Activated T-helper 1 cell treated with Interleukin-2 at 50 U/mL for 16 hours (primary cell): ENCODE results near the gene PDE9A.
"Not testable (repeated sequence)": the region's sequence is repeated elsewhere in the genome, so short reads cannot be mapped to it uniquely, and the experiment has no call there.

Source experiments
- DNase-seq: peaks from one replicate; pipeline ENCODE4 v3.0.0-alpha.2; 2020; ENCODE audit warnings: low read depth

The PDE9A gene

DNA sequence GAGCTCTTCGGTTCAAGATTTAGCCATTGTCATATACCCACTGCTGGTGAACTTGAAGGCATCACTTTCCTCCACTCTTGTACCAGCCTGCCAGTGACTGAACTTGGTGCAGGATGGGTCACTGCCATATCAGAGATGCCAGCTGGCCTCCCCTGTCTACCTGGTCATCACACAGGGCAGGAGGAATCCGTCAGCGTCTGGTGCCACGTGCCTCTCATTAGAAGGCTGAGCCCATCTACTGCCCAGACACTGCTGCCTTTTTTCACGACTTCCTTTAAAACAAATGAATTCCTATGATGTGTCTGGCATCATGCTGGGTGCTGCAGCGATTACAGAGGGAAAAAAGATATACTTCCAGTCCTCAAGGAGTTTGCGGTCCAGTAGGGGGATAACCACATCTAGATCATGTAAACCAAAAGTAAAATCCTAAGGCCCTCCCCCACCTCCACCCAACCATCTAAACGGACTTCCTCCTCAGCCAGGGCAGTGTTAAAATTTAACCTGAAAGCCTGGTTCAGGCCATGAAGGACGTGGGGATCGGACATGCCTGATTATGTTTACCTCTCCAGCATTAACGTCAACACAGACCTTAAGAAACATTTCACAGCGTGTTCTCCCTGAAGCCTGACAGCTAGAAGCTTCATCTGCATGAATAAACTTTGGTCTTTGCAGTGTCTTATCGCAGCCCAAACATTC is 29.2 kb upstream of the PDE9A start:
- DNase-seq = no peak

DNA sequence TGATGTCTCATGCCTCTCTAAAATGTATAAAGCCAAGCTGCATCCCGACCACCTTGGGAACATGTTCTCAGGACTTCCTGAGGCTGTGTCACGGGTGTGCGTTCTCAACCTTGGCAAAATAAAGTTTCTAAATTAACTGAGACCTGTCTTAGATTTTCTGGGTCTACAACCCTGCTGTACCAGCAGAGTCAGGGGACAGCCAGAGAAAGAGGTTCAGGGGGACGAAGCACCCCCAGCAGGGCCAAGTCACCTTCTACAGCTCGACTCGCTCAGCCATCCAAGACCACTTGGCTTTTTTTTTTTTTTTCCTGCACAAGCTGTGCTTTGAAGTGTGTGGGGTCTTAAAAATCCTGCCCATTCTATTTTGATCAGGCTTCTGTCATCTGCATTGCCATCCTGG is 28.5 kb upstream of the PDE9A start:
- DNase-seq = no peak

DNA sequence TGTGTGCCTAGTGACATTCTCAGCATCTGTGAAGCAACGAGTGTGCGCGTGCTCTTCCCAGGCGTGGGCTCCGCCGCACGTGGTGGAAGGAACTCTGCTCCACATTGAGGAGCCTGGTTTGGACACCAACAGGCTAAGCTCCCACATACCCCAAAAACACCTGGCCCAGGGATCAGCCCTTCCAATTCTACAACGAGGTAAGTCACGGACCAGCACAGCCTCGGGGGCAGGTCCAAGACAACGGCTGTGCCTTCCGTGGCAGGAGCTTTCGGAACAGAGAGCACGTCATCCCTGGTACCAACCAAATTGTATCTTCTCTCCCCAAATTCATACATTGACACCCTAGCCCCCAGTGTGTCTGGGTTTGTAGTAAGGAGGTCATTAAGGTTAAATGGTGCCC is 27.2 kb upstream of the PDE9A start:
- DNase-seq = no peak

DNA sequence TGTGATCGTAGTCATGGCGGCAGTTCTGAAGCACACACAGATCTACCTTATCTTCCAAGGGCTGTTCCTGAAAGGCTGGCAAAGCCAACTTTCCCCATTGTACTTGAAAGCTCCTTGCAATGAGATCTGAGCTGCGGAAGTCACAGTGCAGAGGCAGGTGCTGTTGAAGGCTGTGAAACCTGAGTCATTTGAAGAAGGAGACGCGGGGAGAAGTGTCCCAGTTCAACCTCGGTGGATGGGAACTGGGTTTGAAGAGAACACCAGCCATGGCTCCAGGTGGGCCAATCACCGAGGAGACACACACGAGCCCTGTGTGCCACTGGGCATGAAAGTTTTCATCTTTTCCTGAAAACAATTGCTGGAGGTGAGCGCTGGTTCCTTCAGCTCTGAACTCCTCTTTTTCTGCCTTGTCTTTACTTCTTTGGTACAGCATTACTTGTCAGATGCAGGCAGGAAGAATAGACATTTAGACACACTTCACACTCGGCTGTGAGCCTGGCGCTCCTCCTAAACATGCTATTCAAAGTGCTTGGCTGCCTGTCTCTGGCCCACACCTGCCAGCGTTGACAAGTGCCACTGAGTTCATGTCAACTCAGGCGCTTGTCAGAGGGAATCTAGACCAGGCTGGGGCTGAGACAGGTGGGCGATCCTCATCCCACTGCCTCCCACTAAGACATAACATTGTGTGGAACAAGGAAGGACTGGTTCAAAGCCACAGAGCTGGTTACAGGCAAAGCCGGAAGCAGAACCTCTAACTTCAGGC is 25.7 kb upstream of the PDE9A start:
- DNase-seq = no peak

DNA sequence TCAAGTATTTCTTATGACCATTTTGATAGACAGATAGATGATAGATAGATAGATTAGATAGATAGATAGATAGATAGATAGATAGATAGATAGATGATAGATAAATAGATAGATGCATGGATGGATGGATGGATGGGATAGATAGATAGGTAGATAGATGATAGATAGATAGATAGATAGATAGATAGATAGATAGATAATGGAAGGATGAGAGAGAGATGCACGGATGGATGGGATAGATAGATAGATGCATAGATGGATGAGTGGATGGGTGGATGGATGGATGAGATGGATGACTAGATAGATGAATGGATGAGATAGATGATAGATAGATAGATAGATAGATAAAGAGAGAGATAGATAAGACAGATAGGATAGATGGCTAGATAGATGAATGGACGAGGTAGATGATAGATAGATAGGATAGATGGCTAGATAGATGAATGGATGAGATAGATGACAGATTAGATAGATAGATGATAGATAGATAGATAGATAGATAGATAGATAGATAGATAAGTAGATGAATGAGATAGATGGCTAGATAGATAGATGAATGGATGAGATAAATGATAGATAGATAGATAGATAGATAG is 24.9 kb upstream of the PDE9A start:
- DNase-seq = not testable (repeated sequence)

DNA sequence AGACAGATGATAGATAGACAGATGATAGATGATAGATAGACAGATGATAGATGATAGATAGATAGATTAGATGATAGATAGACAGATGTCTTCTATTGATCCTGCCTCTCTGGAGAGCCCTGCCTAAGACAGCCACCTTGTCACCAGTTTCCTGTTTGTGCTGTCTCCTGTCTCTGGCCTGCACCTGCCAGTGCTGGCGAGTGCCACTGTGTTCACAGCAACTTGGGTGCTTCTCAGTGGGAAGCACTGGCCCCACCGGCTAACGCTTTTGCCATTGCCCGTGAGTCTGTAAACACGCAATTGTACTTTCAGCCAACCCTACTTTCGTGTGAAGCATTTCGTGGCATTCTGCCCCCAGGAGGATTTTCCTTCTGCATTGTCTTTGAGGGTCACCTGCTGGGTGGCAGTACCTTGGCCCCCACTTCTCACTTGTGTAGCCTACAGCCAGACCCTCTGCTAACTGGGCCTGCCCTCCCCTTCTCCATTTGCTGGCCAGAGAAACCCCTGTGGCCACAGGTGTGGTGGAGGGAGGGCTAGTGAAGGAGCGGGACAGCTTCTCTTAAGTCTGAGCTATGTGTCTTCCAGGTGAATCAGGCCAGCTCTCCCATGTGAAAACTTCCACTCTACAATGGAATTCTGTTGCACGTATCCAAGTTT is 23.4 kb upstream of the PDE9A start:
- no peak for DNase-seq

DNA sequence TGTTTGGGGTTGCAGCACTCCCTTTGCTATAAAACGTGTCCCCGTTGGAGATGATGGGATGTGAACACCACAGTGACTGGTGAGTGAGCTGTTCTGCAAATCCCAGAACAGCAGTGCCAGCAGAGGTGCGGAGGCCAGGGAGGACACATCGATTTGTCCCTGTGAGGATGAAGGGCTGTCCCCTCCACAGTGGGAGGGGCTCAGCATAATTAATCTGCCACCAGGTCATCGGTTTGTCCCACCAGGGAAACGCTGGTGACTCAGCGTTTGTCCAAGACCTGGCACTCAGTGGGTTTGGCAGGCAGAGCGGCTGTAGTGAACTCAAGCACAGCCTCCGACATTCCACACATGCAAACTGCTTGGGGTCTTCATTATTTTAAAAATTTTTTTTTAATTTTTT is 22.8 kb upstream of the PDE9A start:
- no peak for DNase-seq

DNA sequence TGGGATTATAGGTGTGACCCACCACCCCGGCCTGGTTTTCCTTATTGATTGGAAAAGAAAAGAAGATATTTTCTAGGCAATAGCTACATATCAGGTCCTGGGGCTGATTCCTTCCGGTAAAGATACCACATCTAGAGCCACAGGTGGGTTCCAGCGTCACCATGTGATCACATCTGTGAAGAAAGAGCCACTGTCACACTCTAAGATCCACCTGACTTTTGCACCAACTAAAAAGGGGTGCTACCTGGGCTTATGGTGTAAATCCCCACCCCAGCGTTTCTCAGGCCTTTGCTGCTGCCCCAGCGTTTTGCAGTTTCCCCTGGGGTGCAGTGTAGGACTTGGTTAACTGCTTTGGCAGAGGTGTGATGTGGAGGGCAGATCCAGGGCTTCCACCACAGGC is 22.3 kb upstream of the PDE9A start:
- DNase-seq = no peak

DNA sequence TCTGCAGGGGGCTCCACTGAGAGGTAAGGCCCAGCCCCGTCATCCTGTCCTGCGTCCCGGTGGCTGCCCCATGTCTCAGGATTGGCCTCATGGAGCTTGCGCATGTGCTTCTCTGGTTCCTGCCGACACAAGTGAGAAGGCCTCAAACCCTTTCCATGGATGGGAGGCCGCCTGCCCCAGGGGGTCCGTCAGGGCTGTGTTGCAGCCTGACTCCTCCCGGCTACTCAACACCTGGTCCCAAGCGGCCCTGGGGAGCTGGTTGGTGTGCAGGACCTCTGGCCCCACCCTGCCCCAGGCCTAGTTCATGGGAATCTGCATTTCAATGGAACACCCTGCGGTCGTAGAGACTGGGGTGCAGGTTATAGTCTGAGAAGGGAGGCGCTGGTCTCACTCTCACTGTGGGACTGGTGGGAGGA is 21.1 kb upstream of the PDE9A start:
- no peak for DNase-seq

DNA sequence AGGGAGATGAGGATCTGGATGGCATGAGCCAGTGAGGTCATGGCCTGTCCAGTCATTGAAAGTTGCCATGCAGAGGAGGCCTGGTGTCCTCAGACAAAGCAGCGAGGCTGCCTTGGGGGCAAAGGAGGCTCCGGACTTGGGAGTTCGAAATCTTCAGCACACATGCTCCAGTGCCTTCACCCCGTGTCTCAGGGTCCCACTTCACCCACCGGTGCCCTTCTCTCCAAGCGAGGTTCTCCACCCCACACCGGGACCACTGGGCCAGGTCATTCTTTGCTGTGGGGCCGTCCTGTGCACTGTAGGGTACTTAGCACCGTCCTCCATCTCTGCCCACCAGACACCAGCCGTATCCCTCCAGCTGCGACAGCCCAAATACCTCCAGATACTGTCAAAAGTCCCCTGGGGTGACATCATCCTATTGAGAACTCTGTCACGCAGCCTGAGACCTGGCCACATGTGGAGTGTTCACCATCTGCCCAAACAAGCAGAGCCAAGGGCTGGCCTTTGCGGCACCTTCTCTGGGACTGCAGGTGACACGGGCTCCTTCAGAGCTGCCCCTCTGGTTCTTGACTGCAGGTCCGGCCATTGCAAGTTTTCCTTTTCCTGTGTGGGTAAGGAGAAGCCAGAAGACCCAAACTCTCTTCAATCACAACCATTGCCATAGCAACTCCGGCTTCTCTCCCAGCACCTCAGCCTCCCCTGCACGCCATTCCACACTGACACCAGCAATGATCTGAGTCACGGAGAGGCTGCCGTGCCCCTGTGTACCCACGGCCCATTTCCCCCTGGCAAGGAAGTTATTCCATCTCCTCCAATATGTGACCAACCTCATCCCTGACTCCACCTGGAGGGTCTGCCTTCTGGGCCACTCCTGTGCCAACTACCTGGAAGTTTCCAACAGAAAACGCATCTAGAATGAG is 20.4 kb upstream of the PDE9A start:
- DNase-seq = no peak

DNA sequence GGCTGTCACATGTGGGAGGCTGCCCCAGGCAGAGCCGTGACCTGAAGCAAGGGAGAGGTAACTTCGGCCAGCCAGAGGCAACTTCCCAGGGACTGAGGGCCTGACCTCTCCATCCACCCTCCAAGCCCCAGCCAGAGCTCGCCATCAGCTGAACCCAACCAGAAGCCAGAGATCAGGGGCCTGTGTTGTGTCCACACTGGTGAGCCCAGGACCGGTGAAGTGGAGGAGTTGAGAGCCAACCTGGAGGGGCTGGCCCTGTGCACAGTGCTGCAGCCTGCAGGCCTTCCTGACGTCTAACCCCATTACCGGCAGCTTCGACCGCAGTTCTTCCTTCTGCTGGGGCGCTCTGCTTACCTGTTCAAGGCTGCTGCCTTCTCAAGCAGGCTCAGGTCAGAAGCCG is 19.6 kb upstream of the PDE9A start:
- no peak for DNase-seq

DNA sequence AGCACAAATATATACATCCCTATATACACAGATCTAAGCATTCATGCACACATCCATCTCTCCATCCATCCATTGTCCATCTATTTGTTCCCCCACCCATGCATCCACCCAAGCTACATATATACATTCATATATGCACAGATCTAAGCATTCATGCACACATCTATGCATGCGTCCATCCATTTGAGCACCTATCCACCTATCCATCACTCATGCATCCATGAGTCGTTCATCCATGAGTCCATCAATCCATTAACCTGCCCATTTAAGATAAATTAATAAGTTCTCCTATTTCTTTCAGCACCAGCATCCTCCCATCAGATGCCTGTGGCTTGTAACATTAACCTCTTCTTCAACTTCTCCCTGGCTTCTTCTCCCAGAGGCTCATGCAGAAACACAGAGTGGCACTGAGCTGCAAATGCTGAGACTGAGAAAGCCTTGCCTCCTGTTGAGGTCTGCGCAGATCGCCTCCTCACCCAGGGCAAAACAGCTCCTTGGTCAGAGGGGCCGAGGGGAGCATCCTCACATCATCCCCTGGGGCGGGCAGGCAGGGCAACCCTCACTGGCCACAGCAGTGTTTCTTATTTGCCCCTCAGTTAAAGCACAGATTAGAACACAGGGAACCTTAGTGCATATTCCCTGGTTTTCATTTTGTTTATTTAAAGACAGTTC is 17.4 kb upstream of the PDE9A start:
- no peak for DNase-seq

DNA sequence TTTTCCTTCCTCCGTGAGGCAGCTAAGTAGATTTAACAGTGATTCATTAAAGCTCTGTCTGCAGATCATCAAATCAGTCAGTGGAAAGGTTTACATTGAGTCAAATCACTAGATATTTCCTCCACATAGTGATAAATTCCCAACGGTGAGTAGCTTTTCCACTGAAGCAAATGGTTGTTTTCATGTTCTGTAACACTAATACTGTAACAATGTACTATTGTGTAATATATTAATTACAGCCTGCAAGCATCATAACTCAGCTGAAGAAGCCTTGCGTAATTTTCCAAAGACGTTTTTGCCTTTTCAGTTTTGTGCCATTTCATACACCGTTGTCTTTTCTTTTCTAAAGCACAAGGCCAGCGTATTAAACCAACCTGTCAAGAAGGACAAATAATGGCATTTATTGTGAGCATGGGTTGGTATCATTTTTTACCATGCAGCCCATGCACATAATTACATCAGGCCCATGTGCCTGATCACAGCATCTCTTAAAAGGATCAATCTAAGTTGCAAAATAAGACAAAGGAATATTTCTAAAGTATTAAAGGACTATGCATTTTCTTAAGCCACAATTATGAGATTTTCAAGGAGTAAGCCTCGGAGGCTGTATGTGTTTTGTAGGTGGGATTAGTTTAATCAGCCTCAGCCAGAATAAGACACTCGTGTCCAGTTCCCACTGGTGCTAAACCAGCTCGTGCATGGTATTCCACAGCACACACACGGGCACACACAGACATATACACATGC is 16.7 kb upstream of the PDE9A start:
- no peak for DNase-seq

DNA sequence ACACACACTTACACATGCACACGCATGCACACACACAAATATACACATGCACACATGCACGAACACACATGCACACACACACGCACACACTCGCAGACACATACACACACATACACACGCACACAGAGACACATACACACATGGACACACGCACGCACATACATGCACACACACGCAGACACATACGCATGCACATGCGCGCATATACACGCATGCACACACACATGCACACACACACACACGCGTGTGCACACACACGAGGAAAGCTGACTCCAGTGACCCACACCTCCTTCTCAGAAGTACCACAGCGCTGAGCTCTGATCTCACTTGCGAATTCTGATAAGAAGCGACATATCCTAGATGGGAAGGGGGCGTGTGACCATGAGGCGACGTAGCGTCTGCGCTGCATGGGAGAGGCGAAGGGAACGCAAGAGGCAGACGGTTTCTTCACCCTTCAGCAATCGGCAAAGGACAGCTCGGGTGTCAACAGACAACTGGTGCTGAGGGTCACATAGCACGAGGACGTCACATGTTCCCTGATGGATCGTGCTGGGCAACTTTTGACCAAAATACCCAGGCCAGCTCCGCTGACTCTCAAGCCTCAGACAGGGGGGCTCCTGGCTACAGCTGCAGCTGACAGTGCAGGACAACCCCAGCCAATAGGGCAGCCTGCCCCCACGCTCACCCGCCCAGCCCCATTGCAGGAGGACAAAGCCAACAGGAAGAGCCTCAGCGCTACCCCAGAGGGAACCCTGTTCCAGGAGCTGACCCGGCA is 16.0 kb upstream of the PDE9A start:
- no peak for DNase-seq

DNA sequence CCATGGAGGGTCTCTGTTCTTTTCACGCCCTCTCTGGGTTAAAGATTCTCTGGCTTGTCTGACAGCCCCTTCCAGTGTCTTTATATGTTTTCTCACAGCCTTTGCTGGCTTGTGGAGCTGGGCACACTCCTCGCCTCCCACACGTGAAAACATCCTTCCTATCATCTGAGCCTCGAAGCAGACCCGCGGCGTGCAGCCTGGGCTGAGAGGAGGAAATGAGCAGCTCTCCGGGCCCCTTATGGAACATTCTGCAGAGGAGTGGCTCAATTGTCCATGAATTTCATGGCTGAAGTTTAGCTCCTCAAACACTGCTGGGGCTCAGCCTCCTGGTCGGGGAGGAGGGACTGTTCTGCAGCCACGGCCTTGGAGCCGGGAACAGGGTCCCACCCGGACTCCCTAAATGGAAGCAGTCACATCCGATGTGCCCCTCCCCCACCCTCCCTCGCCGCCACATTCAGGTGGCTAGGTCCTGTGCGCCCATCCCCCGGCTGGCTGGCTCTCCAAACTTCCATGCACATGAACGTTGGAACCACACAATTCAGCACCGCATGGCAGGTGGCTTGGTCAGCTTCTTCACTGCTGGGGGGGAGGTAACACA is 15.1 kb upstream of the PDE9A start:
- no peak for DNase-seq

DNA sequence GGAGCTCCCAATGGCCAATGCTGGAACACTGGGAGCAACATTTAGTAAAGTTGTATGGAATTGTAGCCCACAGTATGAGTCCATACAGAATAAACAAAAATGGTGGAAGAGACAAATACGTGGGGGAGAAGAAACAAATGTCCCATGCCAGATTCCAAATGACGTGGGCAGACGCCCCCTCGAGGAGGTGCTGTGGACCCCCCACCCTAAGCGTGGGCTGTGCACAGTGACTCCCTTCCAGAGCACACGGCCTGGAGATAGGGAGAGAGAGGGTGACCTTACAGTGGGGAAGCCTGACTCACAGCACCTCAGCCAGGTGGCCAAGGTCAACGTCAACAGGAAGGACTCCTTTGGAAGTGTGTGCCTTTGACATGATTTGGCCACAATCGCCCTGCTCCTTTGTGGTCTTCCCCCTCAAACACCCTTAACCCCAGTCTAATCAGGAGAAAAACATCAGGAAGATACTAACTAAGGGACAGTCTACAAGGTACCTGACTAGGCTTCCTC is 13.7 kb upstream of the PDE9A start:
- DNase-seq = no peak

DNA sequence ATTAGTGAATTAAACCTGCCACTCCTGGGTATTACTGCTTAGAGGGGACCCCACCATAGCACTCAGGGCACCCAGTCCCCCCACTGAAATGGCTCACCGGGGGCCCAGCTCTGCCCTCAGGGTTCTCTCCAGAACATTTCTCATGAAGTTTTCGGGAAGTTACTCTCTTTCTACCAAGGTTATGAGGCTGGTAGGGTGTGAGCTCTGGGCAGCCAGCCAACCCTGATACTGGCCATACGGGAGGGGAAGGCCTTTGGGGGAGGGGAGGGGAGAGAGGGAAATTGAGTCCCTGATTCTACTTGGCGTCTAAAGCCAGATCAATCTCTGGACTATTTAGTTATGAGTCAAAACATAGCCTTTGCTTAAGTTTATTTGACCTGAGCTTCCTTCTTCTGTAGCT is 12.9 kb upstream of the PDE9A start:
- no peak for DNase-seq

DNA sequence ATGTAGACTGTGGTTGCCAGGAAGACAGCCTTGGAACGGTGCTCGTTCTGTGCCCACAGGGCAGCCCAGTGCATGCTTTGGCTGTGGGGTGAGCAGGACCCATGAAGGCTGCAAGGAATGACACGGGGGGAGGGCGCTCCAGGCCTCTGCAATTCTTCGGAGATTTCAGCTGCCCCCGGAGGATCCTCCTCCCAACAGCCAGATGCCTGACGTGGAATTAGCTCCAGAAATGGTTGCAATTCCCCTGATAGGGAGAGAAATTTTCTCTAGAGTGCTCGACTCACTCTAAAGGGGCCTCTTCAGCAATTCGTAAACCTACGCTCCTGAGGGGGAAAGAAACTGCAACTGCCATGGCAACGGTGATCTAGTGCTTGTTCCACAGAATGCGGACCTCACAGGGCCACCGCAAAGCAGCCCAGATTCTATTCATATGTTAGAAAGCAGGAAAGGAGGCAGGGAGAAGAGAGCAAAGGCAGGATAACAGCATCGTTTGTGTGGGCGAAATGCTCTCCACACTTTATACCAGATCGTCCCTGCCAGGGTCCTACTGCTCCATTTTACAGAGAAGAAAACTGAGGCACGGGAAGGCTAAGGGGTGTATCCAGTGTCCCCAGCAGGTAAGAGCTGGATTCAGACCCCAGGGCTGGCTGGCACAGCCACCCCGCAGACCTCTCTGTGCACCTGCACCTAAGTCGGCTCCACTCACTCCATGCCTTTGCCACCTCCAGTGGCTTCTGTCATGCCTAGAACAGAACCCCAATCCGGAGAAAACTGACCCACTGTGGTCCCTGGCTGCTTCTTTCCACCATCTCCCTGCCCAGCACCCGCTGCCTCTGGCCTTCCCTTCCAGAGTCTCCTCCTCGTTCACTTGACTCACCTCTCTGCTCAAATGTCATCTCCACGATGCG is 11.9 kb upstream of the PDE9A start:
- DNase-seq = no peak
